Activated CD4-positive, alpha-beta T cell treated with anti-CD3 and anti-CD28 coated beads for 48 hours (primary cell): ENCODE measurements around the gene PCDHGA7.
"Not testable (repeated sequence)": the region's sequence is repeated elsewhere in the genome, so short reads cannot be mapped to it uniquely, and the experiment has no call there.

ENCODE experiments used
- DNase-seq: peaks from one replicate; pipeline ENCODE4 v3.0.0-alpha.2; 2020

The PCDHGA7 gene

GRCh38 chr5:141432726-141433125 lies 50.2 kb downstream of the PCDHGA7 start:
- DNase-seq, result not testable (repeated sequence)

GRCh38 chr5:141434006-141434405 lies 51.5 kb downstream of the PCDHGA7 start:
- no peak for DNase-seq
